GF-D8 (cell line): ENCODE results near the gene HYAL3.
"Not testable (repeated sequence)": the region's sequence is repeated elsewhere in the genome, so short reads cannot be mapped to it uniquely, and the experiment has no call there.

Source experiments
- DNase-seq: peaks from one replicate; lab custom pipeline; 2025; lab: John Stamatoyannopoulos, UW

Gene HYAL3

GRCh38 chr3:50269977-50270413, 29.2 kb downstream of the HYAL3 start:
- no peak for DNase-seq

- no peak for DNase-seq
Measured at GRCh38 chr3:50269460-50269859, 29.7 kb downstream of the HYAL3 start.

- DNase-seq: no peak
Measured at GRCh38 chr3:50268703-50269451, 30.3 kb downstream of the HYAL3 start, which contains the start of gene SEMA3B. TSS of gene SEMA3B (plus strand) at chr3:50269147. CDS start at chr3:50269241, 94 bp downstream.

GRCh38 chr3:50268276-50268675, 30.9 kb downstream of the HYAL3 start:
- no peak for DNase-seq

- no peak for DNase-seq
Measured at GRCh38 chr3:50267280-50267913, 31.8 kb downstream of the HYAL3 start.

GRCh38 chr3:50266836-50267235, 32.4 kb downstream of the HYAL3 start:
- DNase-seq: no peak

GRCh38 chr3:50266017-50266416, 33.2 kb downstream of the HYAL3 start:
- no peak for DNase-seq

- no peak for DNase-seq
Measured at GRCh38 chr3:50265571-50265970, 33.6 kb downstream of the HYAL3 start.

GRCh38 chr3:50264964-50265485, 34.2 kb downstream of the HYAL3 start:
- no peak for DNase-seq

- no peak for DNase-seq
Measured at GRCh38 chr3:50264383-50264963, 34.7 kb downstream of the HYAL3 start.

GRCh38 chr3:50263478-50264382, 35.5 kb downstream of the HYAL3 start:
- DNase-seq: no peak

GRCh38 chr3:50262778-50263177, 36.4 kb downstream of the HYAL3 start:
- no peak for DNase-seq

- DNase-seq: not testable (repeated sequence)
Measured at GRCh38 chr3:50262200-50262599, 37.0 kb downstream of the HYAL3 start.

- DNase-seq: no peak
Measured at GRCh38 chr3:50261505-50261904, 37.7 kb downstream of the HYAL3 start.

GRCh38 chr3:50260942-50261441, 38.2 kb downstream of the HYAL3 start:
- DNase-seq: no peak

GRCh38 chr3:50260027-50260941, 38.9 kb downstream of the HYAL3 start:
- DNase-seq: peak; percentile 42

- DNase-seq: no peak
Measured at GRCh38 chr3:50259432-50260026, 39.7 kb downstream of the HYAL3 start.

- no peak for DNase-seq
Measured at GRCh38 chr3:50258979-50259378, 40.2 kb downstream of the HYAL3 start.

- DNase-seq: no peak
Measured at GRCh38 chr3:50258029-50258680, 41.0 kb downstream of the HYAL3 start.
